GM15510 (cell line): ENCODE results near the gene SNRNP70.

Experiments
- POLR2A ChIP-seq: IDR thresholded peaks from 3 replicates; pipeline ENCODE4 v1.6.1; 2011; ENCODE audit warnings: borderline replicate concordance; ENCODE audit not compliant: insufficient read length; ENCODE audit errors: extremely low read depth

Gene SNRNP70

DNA sequence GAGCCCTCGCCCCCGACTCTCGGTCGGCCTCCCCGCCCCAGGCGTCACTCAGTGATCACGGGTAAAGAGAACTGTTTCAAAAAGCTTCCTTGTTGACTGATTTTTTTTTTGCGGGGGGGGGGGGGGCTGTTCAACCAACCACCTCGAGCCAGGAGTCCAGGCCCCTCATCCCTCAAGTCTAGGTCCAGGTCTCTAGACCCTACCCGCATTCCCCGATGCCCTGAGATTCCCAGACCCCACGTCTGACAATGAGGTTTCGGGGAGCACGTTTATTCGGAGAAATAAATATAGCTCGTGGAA, 65.6 kb downstream of the SNRNP70 start:
- no peak for TF ChIP-seq POLR2A

DNA sequence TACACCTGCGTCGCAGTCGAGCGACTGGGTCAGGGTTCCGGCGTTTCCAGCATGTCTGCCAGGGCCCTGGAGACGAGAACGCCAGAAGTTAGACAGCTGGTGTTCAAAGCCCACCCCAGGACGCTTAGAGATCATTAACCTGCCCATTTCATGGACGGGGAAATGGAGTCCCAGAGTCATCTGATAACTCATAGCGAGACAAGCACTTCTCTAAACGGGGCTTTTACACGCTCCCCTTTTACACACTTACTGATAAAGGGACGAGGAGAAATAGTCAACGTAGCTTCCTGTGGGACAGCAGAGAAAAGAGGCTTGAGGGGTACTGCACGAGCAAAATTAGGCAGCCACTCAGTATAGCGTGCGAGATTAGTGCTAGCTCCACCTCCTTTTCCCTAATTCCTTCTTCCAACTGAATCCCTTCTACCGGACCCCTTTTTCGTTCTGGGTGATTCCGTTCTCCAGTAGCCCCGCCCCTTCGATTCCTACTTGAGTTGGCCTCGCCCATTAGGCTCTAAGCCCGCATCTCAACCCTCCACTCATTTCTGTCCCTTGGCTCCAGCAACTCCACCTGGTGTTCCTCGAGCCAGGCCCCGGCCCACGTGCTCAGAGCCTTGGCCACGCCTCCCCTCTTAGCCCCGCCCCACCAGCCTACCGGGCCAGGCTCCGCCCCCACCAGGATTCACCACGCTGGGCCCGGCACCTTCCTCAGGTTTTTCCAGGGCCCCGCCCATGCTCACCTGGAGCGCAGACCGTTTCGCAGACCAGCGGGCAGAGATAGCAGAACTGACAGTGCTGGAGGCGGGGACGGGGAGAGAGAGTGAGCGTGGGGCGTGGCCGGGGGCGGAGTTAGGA, 66.2 kb downstream of the SNRNP70 start:
- no peak for TF ChIP-seq POLR2A

DNA sequence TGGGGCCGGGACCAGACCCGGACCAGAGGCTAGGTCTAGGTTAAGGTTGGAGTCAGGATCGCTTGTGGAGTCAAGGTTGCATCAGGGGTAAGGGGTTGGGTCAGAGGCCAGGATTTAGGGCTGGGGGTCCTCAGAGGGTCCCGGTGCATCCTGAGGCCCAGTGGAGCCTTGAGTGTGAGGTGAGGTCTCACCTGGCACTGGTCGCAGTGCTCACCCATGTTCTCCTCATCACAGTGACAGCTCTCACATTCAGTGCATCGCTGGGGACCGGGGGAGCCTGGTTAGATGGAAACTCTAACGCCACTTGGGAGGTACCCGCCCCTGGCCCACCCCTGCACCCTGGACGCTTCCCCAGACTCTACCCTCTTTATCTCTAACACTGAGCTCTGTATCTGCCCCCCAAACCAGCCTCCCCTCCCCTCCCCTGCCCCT, 66.9 kb downstream of the SNRNP70 start:
- no peak for TF ChIP-seq POLR2A

DNA sequence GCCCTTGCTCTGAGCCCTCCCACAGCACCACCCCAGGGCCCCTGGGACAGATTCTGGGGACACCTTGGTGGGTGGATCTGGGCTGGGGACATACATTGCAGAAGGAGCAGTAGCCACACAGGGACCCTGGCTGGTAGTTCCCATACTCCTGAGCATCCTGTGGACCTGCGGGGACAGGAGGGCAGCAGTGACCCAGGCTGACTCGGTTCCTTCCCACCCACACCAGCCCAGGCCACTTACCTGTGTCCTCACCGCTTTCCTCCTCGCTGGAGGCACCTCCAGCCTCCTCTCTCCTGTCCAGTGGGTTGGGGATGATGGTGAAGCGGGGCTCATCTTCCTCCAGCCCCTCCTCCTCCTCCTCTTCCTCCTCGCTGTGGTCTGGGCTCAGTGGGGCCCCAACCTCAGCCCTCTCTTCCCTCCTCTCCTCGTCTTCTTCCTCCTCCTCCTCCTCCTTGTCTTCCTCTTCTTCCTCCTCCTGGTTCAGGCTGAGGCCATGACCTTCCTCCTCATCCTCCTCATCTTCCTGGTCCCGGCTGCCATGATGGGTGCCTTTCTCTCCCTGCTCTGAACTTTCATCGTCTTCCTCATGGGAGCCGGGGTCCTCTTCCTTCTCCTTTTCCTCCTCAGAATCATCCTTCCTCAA, 68.0 kb downstream of the SNRNP70 start:
- no peak for TF ChIP-seq POLR2A

GRCh38 chr19:49154279-49154678, 69.0 kb downstream of the SNRNP70 start:
- TF ChIP-seq POLR2A: no peak

- no peak for TF ChIP-seq POLR2A
Observed at GRCh38 chr19:49155005-49155819, 70.0 kb downstream of the SNRNP70 start, which contains the start of gene HRC. TSS of gene HRC (minus strand) at chr19:49155396. CDS start at chr19:49155237, 159 bp downstream.

GRCh38 chr19:49155820-49156346, 70.6 kb downstream of the SNRNP70 start:
- no peak for TF ChIP-seq POLR2A

- no peak for TF ChIP-seq POLR2A
Observed at GRCh38 chr19:49157445-49158224, 72.4 kb downstream of the SNRNP70 start, which contains the start of gene TRPM4. TSS of gene TRPM4 (plus strand) at chr19:49157792. CDS start at chr19:49157867, 75 bp downstream.
